Activated CD4-positive, CD25-positive, alpha-beta regulatory T cell treated with anti-CD3 and anti-CD28 coated beads, Interleukin-2, amount 50 U/mL, for 16 hours (primary cell): ENCODE results near the gene HEATR1.
"Not testable (repeated sequence)": the region's sequence is repeated elsewhere in the genome, so short reads cannot be mapped to it uniquely, and the experiment has no call there.

Experiments
- DNase-seq: peaks from one replicate; pipeline ENCODE4 v3.0.0-alpha.2; 2020; ENCODE audit warnings: low read depth, low spot score

HEATR1 gene

GRCh38 chr1:236511735-236512418, 92.4 kb downstream of the HEATR1 start:
- DNase-seq: no peak

GRCh38 chr1:236509647-236510401, 94.5 kb downstream of the HEATR1 start:
- no peak for DNase-seq

- DNase-seq: no peak
These were observed 95.1 kb downstream of the HEATR1 start for GRCh38 chr1:236509203-236509602.

GRCh38 chr1:236508593-236509027, 95.7 kb downstream of the HEATR1 start:
- DNase-seq: no peak

GRCh38 chr1:236507022-236507700, 97.2 kb downstream of the HEATR1 start:
- no peak for DNase-seq

GRCh38 chr1:236504338-236504737, 100.0 kb downstream of the HEATR1 start:
- DNase-seq: not testable (repeated sequence)

- DNase-seq: no peak
These were observed 101.2 kb downstream of the HEATR1 start for GRCh38 chr1:236502972-236503639.

GRCh38 chr1:236502579-236502971, 101.7 kb downstream of the HEATR1 start:
- DNase-seq: no peak

- DNase-seq: no peak
These were observed 103.2 kb downstream of the HEATR1 start for GRCh38 chr1:236501093-236501492.
